A673 (cell line): ENCODE measurements around the gene ARHGAP24.

Experiments used
- CTCF ChIP-seq: fragments of 300-800, 200-600 bp; sonication (generic); conservative IDR thresholded peaks from 2 replicates; pipeline ENCODE4 v1.5.1; 2017; ENCODE audit warnings: low read depth, mild to moderate bottlenecking, antibody characterized with exemption, low read length, moderate library complexity, mixed read lengths
- EZH2 ChIP-seq: fragments of 200-600 bp; sonication (generic); IDR thresholded peaks from 2 replicates; pipeline ENCODE4 v1.6.1; 2017; ENCODE audit warnings: borderline replicate concordance, low read depth, mild to moderate bottlenecking, mixed read lengths, antibody characterized with exemption, low read length; ENCODE audit not compliant: poor library complexity, severe bottlenecking

- TF ChIP-seq CTCF (no peak), EZH2 (no peak)
Observed at GRCh38 chr4:85448906-85449890, 25.8 kb upstream of the ARHGAP24 start.
